Astrocyte (in vitro differentiated cells and primary cell): ENCODE results near the gene FHL3. TPM values are rescaled to one million over a fixed set of nuclear protein-coding genes. Genes with fewer than 3 reads are reported as not detected.
"Not testable (repeated sequence)": the region's sequence is repeated elsewhere in the genome, so short reads cannot be mapped to it uniquely, and the experiment has no call there.

Experiments used
- DNase-seq: peaks from one replicate; pipeline ENCODE4 v3.0.0-alpha.2; 2010; ENCODE audit warnings: low read depth
- FAIRE-seq: peaks from 2 replicates; lab custom pipeline; 2011; peaks lifted over from hg19 to GRCh38; lab: Jason Lieb, UNC
- H2AFZ ChIP-seq: 2 replicates; pipeline ENCODE4 v1.6.0; 2012; ENCODE audit warnings: low read depth, low read length, inconsistent platforms
- H3K27ac ChIP-seq: 2 replicates; pipeline ENCODE4 v1.5.1; 2011; ENCODE audit warnings: low read depth, low read length, inconsistent platforms
- H3K27me3 ChIP-seq: 2 replicates; pipeline ENCODE4 v1.6.0; 2011; ENCODE audit warnings: low read length, inconsistent platforms; ENCODE audit not compliant: insufficient read depth
- H3K36me3 ChIP-seq: 2 replicates; pipeline ENCODE4 v1.5.1; 2011; ENCODE audit warnings: low read length, inconsistent platforms; ENCODE audit not compliant: insufficient read depth
- H3K4me1 ChIP-seq: 2 replicates; pipeline ENCODE4 v1.5.1; 2011; ENCODE audit warnings: low read length, inconsistent platforms; ENCODE audit not compliant: insufficient read depth
- H3K4me2 ChIP-seq: 2 replicates; pipeline ENCODE4 v1.6.0; 2012; ENCODE audit warnings: low read length, inconsistent platforms
- H3K4me3 ChIP-seq: 2 replicates; pipeline ENCODE4 v1.5.1; 2011; ENCODE audit warnings: low read depth, mild to moderate bottlenecking, low read length, inconsistent platforms; ENCODE audit not compliant: insufficient read depth
- H3K79me2 ChIP-seq: 2 replicates; pipeline ENCODE4 v1.6.0; 2012; ENCODE audit warnings: mild to moderate bottlenecking, low read length, inconsistent platforms; ENCODE audit not compliant: insufficient read depth
- H3K9ac ChIP-seq: 2 replicates; pipeline ENCODE4 v1.6.0; 2012; ENCODE audit warnings: mild to moderate bottlenecking, low read length, inconsistent platforms
- H3K9me3 ChIP-seq: 2 replicates; pipeline ENCODE4 v1.5.1; 2012; ENCODE audit warnings: low read depth, mild to moderate bottlenecking, low read length, inconsistent platforms; ENCODE audit not compliant: insufficient read depth
- H4K20me1 ChIP-seq: 2 replicates; pipeline ENCODE4 v1.6.0; 2012; ENCODE audit warnings: low read length, inconsistent platforms; ENCODE audit not compliant: insufficient read depth
- H3K27ac Mint-ChIP-seq: one replicate; pipeline ENCODE4 v1.8.0; 2021; ENCODE audit warnings: mild to moderate bottlenecking, mixed read lengths; ENCODE audit not compliant: unreplicated experiment
- H3K27me3 Mint-ChIP-seq: one replicate; pipeline ENCODE4 v1.8.0; 2021; ENCODE audit warnings: low read depth, mixed read lengths; ENCODE audit not compliant: unreplicated experiment
- H3K36me3 Mint-ChIP-seq: one replicate; pipeline ENCODE4 v1.8.0; 2021; ENCODE audit warnings: low read depth, mixed read lengths; ENCODE audit not compliant: unreplicated experiment
- H3K4me1 Mint-ChIP-seq: one replicate; pipeline ENCODE4 v1.8.0; 2021; ENCODE audit warnings: low read depth, mixed read lengths; ENCODE audit not compliant: unreplicated experiment
- H3K4me3 Mint-ChIP-seq: one replicate; pipeline ENCODE4 v1.8.0; 2021; ENCODE audit warnings: mild to moderate bottlenecking, moderate library complexity, mixed read lengths; ENCODE audit not compliant: unreplicated experiment
- H3K9me3 Mint-ChIP-seq: one replicate; pipeline ENCODE4 v1.8.0; 2021; ENCODE audit warnings: mild to moderate bottlenecking, mixed read lengths; ENCODE audit not compliant: unreplicated experiment
- EZH2 ChIP-seq: IDR thresholded peaks from 2 replicates; pipeline ENCODE4 v1.6.1; 2012; ENCODE audit warnings: mild to moderate bottlenecking, low read length, inconsistent platforms; ENCODE audit not compliant: insufficient read depth
- total RNA-seq: library from RNA; stranded (reverse); gene quantifications from 2 replicates; pipeline ENCODE4 v1.2.1, GENCODE V29; 2021
- TF ChIP-seq, protein P1 (sequence below): IDR thresholded peaks from 2 replicates; pipeline ENCODE4 v1.5.1; 2011; ENCODE audit warnings: low read depth, mild to moderate bottlenecking, inconsistent platforms, low read length, moderate library complexity; ENCODE audit not compliant: insufficient read depth

FHL3 gene
- total RNA-seq, 1 donor from 2014 or later: 107 TPM

DNA sequence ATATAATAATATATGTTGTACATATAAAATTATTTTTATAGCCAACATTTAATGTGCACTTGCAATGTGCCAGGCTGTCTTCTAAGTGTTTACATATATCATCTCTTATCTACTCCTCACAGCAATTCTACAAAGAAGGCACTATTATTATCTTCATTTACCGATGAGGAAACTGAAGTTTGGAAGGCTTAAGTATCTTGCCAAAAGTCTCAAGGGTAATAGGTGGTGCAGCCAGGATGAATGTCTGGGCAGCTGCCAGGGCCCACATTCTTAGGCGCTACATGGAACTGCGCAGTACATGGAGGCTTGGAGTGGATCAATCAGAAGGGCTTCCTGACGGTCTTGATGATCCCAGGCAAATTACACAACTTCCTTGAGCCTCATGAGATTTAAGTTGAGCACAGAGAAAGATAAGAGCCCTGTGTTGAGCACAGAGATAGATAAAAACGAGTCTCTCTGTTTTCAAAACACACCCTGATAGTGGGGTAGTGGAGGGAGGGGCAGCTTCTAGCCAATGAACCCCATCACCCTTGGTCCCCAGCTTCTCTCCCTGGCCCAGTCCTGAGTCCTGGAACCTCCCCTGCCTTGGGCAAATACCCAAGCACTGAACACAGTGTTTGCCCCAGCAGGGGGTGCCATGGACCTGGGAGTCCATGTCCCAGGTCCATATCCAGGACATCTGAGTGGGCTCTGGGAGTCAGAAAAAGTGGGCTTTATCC is 32.1 kb upstream of the FHL3 start:
- FAIRE-seq: no peak
- peaks cover 5% of the 10 kb centered on the region for H3K36me3 Mint-ChIP-seq
- H3K27ac Mint-ChIP-seq: no peak overlapping the region
- Histone ChIP-seq H4K20me1 (no peaks in the 10 kb centered on the region), H3K4me3 (no peak overlapping the region), H3K9me3 (no peaks in the 10 kb centered on the region), H3K4me2 (no peak overlapping the region), H3K27ac (no peak overlapping the region), H3K36me3 (no peaks in the 10 kb centered on the region), H2AFZ (no peak overlapping the region), H3K4me1 (peaks cover 9% of the 10 kb centered on the region), H3K27me3 (peaks cover 7% of the 10 kb centered on the region), H3K9ac (no peak overlapping the region), H3K79me2 (no peaks in the 10 kb centered on the region)
- H3K4me3 Mint-ChIP-seq: no peak overlapping the region
- TF ChIP-seq, protein P1, sequence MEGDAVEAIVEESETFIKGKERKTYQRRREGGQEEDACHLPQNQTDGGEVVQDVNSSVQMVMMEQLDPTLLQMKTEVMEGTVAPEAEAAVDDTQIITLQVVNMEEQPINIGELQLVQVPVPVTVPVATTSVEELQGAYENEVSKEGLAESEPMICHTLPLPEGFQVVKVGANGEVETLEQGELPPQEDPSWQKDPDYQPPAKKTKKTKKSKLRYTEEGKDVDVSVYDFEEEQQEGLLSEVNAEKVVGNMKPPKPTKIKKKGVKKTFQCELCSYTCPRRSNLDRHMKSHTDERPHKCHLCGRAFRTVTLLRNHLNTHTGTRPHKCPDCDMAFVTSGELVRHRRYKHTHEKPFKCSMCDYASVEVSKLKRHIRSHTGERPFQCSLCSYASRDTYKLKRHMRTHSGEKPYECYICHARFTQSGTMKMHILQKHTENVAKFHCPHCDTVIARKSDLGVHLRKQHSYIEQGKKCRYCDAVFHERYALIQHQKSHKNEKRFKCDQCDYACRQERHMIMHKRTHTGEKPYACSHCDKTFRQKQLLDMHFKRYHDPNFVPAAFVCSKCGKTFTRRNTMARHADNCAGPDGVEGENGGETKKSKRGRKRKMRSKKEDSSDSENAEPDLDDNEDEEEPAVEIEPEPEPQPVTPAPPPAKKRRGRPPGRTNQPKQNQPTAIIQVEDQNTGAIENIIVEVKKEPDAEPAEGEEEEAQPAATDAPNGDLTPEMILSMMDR: no peak
- TF ChIP-seq EZH2: no peak
- H3K27me3 Mint-ChIP-seq: peaks cover 15% of the 10 kb centered on the region
- peaks cover 2% of the 10 kb centered on the region for H3K9me3 Mint-ChIP-seq
- no peak for DNase-seq
- H3K4me1 Mint-ChIP-seq: peaks cover 15% of the 10 kb centered on the region

DNA sequence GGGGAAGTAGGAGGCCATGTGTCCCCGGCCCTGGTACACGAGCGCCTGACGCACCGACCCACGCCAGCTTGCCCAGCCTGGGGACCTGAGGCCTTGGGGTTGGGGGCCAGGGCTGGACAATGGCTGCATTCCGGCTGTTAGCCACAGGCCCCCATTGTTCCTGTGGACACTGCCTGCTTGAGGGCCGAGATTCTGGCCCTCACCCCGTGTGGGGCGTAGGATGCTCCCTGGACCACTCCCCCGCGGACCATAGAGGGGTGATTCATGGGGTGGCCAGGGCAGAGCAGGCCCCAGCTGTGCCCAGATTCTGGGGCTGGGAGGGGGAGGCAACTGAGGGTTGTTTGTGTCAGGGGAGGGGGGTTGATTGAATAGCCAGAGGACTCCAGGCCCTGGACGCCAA is 29.6 kb upstream of the FHL3 start:
- Histone ChIP-seq H4K20me1 (no peaks in the 10 kb centered on the region), H3K9ac (no peak overlapping the region), H3K4me1 (peaks cover 19% of the 10 kb centered on the region), H2AFZ (no peak overlapping the region), H3K36me3 (no peaks in the 10 kb centered on the region), H3K4me3 (no peak overlapping the region), H3K27ac (no peak overlapping the region), H3K4me2 (no peak overlapping the region), H3K27me3 (no peaks in the 10 kb centered on the region), H3K9me3 (no peaks in the 10 kb centered on the region), H3K79me2 (no peaks in the 10 kb centered on the region)
- peaks cover 2% of the 10 kb centered on the region for H3K9me3 Mint-ChIP-seq
- FAIRE-seq: no peak
- H3K36me3 Mint-ChIP-seq: peaks cover 2% of the 10 kb centered on the region
- peaks cover 24% of the 10 kb centered on the region for H3K4me1 Mint-ChIP-seq
- H3K4me3 Mint-ChIP-seq: no peak overlapping the region
- H3K27ac Mint-ChIP-seq: no peak overlapping the region
- peaks cover 7% of the 10 kb centered on the region for H3K27me3 Mint-ChIP-seq
- TF ChIP-seq, protein P1: no peak
- TF ChIP-seq EZH2: no peak
- DNase-seq: no peak

DNA sequence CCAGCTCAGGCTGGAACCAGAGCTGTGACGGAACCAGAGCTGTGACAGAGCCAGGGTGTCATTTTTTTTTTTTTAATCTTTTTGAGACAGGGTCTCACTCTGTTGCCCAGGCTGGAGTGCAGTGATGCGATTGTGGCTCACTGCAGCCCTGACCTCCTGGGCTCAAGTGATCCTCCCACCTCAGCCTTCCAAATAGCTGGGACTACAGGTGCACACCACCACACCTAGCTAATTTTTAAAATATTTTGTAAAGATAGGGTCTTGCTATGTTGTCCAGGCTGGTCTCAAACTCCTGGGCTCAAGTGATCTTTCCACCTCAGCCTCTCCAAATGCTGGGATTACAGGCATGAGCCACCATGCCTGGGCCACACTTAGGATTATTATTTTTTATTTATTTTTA is 27.7 kb upstream of the FHL3 start:
- not testable (repeated sequence) for H3K27ac Mint-ChIP-seq, H3K4me2 ChIP-seq, H3K27ac ChIP-seq, FAIRE-seq, H4K20me1 ChIP-seq, H3K36me3 Mint-ChIP-seq, H3K9me3 ChIP-seq, H3K27me3 Mint-ChIP-seq, H3K79me2 ChIP-seq, H3K9ac ChIP-seq, H3K4me3 ChIP-seq, DNase-seq, H3K4me3 Mint-ChIP-seq, H3K27me3 ChIP-seq, H3K9me3 Mint-ChIP-seq, H2AFZ ChIP-seq, H3K36me3 ChIP-seq
- peaks cover 26% of the 10 kb centered on the region for H3K4me1 ChIP-seq
- peaks cover 32% of the 10 kb centered on the region for H3K4me1 Mint-ChIP-seq
